Endothelial cell of umbilical vein (primary cell): ENCODE results near the gene NKG7. TPM values are rescaled to one million over a fixed set of nuclear protein-coding genes. Genes with fewer than 3 reads are reported as not detected.

Experiments
- Bru-seq: library from RNA; stranded (reverse); fragments of 400-500 nt; gene quantifications from one replicate; lab custom pipeline; 2021; lab: Mats Ljungman, UMichigan
- BruChase-seq, 2 experiments: library from RNA; stranded (reverse); fragments of 400-500 nt; gene quantifications; one replicate each; lab custom pipeline; 2021; lab: Mats Ljungman, UMichigan
- BruUV-seq: library from RNA; stranded (reverse); fragments of 400-500 nt; replicated peaks from 2 replicates; lab custom pipeline; 2021; lab: Mats Ljungman, UMichigan
- CTCF ChIA-PET: fragments of 300-600, 350-600 bp; sonication (Branson Sonifier 250); formaldehyde crosslinking; loops from one replicate; lab custom pipeline; 2021; ENCODE audit warnings: antibody characterized with exemption, inconsistent platforms; lab: Charles Lee
- POLR2A ChIA-PET: fragments of 300-600, 350-600 bp; sonication (Branson Sonifier 250); formaldehyde crosslinking; loops from one replicate; lab custom pipeline; 2021; ENCODE audit warnings: antibody characterized with exemption, inconsistent platforms; lab: Charles Lee
- DNase-seq: peaks from one replicate; pipeline ENCODE4 v3.0.0-alpha.2; 2011; ENCODE audit warnings: low read depth, low spot score
- FAIRE-seq: peaks from 2 replicates; lab custom pipeline; 2011; peaks lifted over from hg19 to GRCh38; lab: Jason Lieb, UNC
- H2AFZ ChIP-seq: 2 replicates; pipeline ENCODE4 v1.6.0; 2012; ENCODE audit warnings: low read depth, low read length, control low read depth, inconsistent platforms
- H3K27ac ChIP-seq: 2 replicates; pipeline ENCODE4 v1.5.1; 2011; ENCODE audit warnings: low read depth, mild to moderate bottlenecking, control low read depth, low read length, moderate library complexity; ENCODE audit not compliant: insufficient read depth
- H3K27me3 ChIP-seq, 2 experiments: 2 replicates each; pipeline versions ENCODE4 v1.6.0 to v1.6.1; 2011; ENCODE audit warnings: low read length in 2 of 2, mixed read lengths in 1 of 2; ENCODE audit not compliant: control insufficient read depth in 2 of 2, insufficient read depth in 2 of 2
- H3K36me3 ChIP-seq, 2 experiments: 2 replicates in 1 of 2; 3 replicates in 1 of 2; pipeline ENCODE4 v1.5.1; 2011; ENCODE audit warnings: low read length in 2 of 2, mild to moderate bottlenecking in 1 of 2, moderate library complexity in 1 of 2; ENCODE audit not compliant: control insufficient read depth in 2 of 2, insufficient read depth in 2 of 2; ENCODE audit errors: extremely low read depth in 1 of 2
- H3K4me1 ChIP-seq: 3 replicates; pipeline ENCODE4 v1.5.1; 2011; ENCODE audit warnings: mild to moderate bottlenecking, low read length; ENCODE audit not compliant: control insufficient read depth, insufficient read depth; ENCODE audit errors: extremely low read depth
- H3K4me2 ChIP-seq: 2 replicates; pipeline ENCODE4 v1.6.1; 2011; ENCODE audit warnings: low read length, control low read depth, mixed read lengths; ENCODE audit not compliant: insufficient read depth
- H3K4me3 ChIP-seq, 3 experiments: fragments of 200-600 bp in 1 of 3; sonication (generic), shearing (Covaris generic) in 1 of 3; replicated peaks in 1 of 3; 2 replicates each; pipeline ENCODE4 v1.5.1; 2011 to 2016; ENCODE audit warnings: control low read depth in 3 of 3, low read length in 3 of 3, mild to moderate bottlenecking in 2 of 3, inconsistent platforms in 1 of 3, low read depth in 1 of 3, moderate library complexity in 1 of 3; ENCODE audit not compliant: insufficient read depth in 1 of 3
- H3K79me2 ChIP-seq: 2 replicates; pipeline ENCODE4 v1.6.0; 2012; ENCODE audit warnings: low read length, inconsistent platforms; ENCODE audit not compliant: control insufficient read depth, insufficient read depth
- H3K9ac ChIP-seq: replicated peaks from 2 replicates; pipeline ENCODE3; 2011; ENCODE audit warnings: low read length, control low read depth; ENCODE audit not compliant: insufficient read depth; ENCODE audit errors: extremely low read depth
- H3K9me1 ChIP-seq: replicated peaks from 3 replicates; pipeline ENCODE4 v1.6.0; 2011; ENCODE audit warnings: mild to moderate bottlenecking, low read length; ENCODE audit not compliant: control insufficient read depth, insufficient read depth; ENCODE audit errors: extremely low read depth
- H3K9me3 ChIP-seq: replicated peaks from 2 replicates; pipeline ENCODE4 v1.5.1; 2012; ENCODE audit warnings: low read length, inconsistent platforms; ENCODE audit not compliant: control insufficient read depth, insufficient read depth
- H4K20me1 ChIP-seq: replicated peaks from 2 replicates; pipeline ENCODE3; 2011; ENCODE audit warnings: mild to moderate bottlenecking, low read length; ENCODE audit not compliant: control insufficient read depth, insufficient read depth; ENCODE audit errors: extremely low read depth
- FOS ChIP-seq: IDR thresholded peaks from 2 replicates; pipeline ENCODE4 v1.6.1; 2011; ENCODE audit warnings: mild to moderate bottlenecking, low read length, moderate library complexity, borderline replicate concordance; ENCODE audit not compliant: insufficient read depth
- GATA2 ChIP-seq: IDR thresholded peaks from 2 replicates; pipeline ENCODE4 v1.7.0; 2011; ENCODE audit warnings: low read depth, mild to moderate bottlenecking, moderate library complexity, mixed read lengths, low read length; ENCODE audit not compliant: insufficient read length, insufficient read depth
- JUN ChIP-seq: IDR thresholded peaks from 2 replicates; pipeline ENCODE4 v1.6.1; 2011; ENCODE audit warnings: borderline replicate concordance, low read depth; ENCODE audit not compliant: insufficient read length, insufficient read depth
- MYC ChIP-seq: IDR thresholded peaks from one replicate; pipeline ENCODE4 v1.6.1; 2011; ENCODE audit warnings: mild to moderate bottlenecking, low read depth, low read length
- POLR2AphosphoS5 ChIP-seq: IDR thresholded peaks from 2 replicates; pipeline ENCODE4 v1.6.1; 2012; ENCODE audit warnings: low read depth, mild to moderate bottlenecking, control low read depth, low read length, moderate library complexity; ENCODE audit not compliant: insufficient read depth
- dilution Hi-C: fragments of 300-500 bp; cut with MboI; formaldehyde crosslinking; loops from one replicate; pipeline ENCODE4 v1.15.0; 2019; ENCODE audit warnings: low sequenced_read_pairs; ENCODE audit not compliant: extremely low pct_ligation_motif_present
- intact Hi-C: fragments of 100-400 bp; cut with micrococcal nuclease; formaldehyde crosslinking; loops from one replicate; pipeline ENCODE4 v1.10.0; 2022
- long read RNA-seq: library from polyadenylated mRNA; stranded (forward); transcript quantifications from one replicate; pipeline ENCODE4 v2.0.0, GENCODE V29; 2021
- polyA minus RNA-seq, 3 experiments: library from RNA; depleted of rRNA, polyadenylated mRNA; stranded (reverse); fragments of >200 nt; gene quantifications; 1 replicate in 1 of 3; 2 replicates in 2 of 3; pipeline ENCODE4 v1.2.3, GENCODE V29; 2011
- polyA plus RNA-seq, 4 experiments: library from polyadenylated mRNA; depleted of rRNA in 3 of 4; stranded (reverse) in 3 of 4; unstranded in 1 of 4; fragments of >200 nt; gene quantifications; 2 replicates each; pipeline versions ENCODE4 v1.2.1 to v1.2.3, GENCODE V29; 2011 to 2012; ENCODE audit warnings: missing spikeins in 1 of 4
- total RNA-seq: library from RNA; stranded (reverse); gene quantifications from 2 replicates; pipeline ENCODE4 v1.2.3, GENCODE V29; 2021

Gene NKG7, protein sequence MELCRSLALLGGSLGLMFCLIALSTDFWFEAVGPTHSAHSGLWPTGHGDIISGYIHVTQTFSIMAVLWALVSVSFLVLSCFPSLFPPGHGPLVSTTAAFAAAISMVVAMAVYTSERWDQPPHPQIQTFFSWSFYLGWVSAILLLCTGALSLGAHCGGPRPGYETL
- total RNA-seq: not detected in 2 replicates
- not detected in 2 replicates for polyA plus RNA-seq
- polyA plus RNA-seq (2011; cell fraction: cytosol; rRNA removed): not detected in 2 replicates
- polyA plus RNA-seq (2011; cell fraction: nucleus; rRNA removed): not detected in 2 replicates
- polyA plus RNA-seq (2012): not detected in 2 replicates
- not detected in 2 replicates for polyA minus RNA-seq
- polyA minus RNA-seq (2011; cell fraction: cytosol; rRNA and poly(A)+ RNA removed): not detected
- polyA minus RNA-seq (2011; cell fraction: nucleus; rRNA and poly(A)+ RNA removed): not detected in 2 replicates
- Bru-seq, nascent RNA: not detected
- BruChase-seq, experiment 1, labeled RNA remaining after a 6-hour chase: not detected
- not detected for BruChase-seq, experiment 2, labeled RNA remaining after a 2-hour chase
- long read RNA-seq: 0 reads

GRCh38 chr19:51372649-51373504, at the start of gene NKG7:
Gene NKG7, minus strand, starts transcription at chr19:51372654. Its CDS starts 119 bp downstream, at chr19:51372535.
- H3K27ac ChIP-seq: no peak within 1 kb of the TSS
- FAIRE-seq (no peak), DNase-seq (no peak)
- no peak within 1 kb of the TSS for H2AFZ ChIP-seq
- ChIA-PET POLR2A (no interaction called here), CTCF (interaction anchor here (1.0 to 1.3 kb wide), 2 partner anchors 8 to 44 kb away, joined by 3 read pairs; partner anchors contain the start of gene SIGLEC10)
- intact Hi-C loops: no loop called here
- H3K4me2 ChIP-seq: no peak within 1 kb of the TSS
- H3K36me3 ChIP-seq: no peaks in the 10 kb centered on the region
- H3K9me1 ChIP-seq: no peaks in the 10 kb centered on the region
- dilution Hi-C loops: no loop called here
- TF ChIP-seq FOS (no peak), GATA2 (no peak), MYC (no peak), JUN (no peak), POLR2AphosphoS5 (no peak)
- no peaks in the 10 kb centered on the region for H3K79me2 ChIP-seq
- no peaks in the 10 kb centered on the region for H3K27me3 ChIP-seq
- H3K9me3 ChIP-seq: no peaks in the 10 kb centered on the region
- no peaks in the 10 kb centered on the region for H4K20me1 ChIP-seq
- H3K4me3 ChIP-seq: no peak within 1 kb of the TSS
- BruUV-seq: no TSS peak
- H3K4me1 ChIP-seq: no peaks in the 10 kb centered on the region
- H3K9ac ChIP-seq: no peak within 1 kb of the TSS
